Upper lobe of left lung (tissue), 4 donors: ENCODE results near the gene KRT12.

Source experiments
- EP300 ChIP-seq, 4 donors: sonication (generic); formaldehyde crosslinking; IDR thresholded peaks; one replicate each; pipeline ENCODE4 v1.5.1; 2017; ENCODE audit warnings: antibody characterized with exemption in 4 of 4, control low read depth in 2 of 4
- POLR2A ChIP-seq, 4 donors: fragments of 450-650 bp; IDR thresholded peaks; one replicate each; pipeline ENCODE4 v1.5.1; 2016 to 2017; ENCODE audit warnings: antibody characterized with exemption in 4 of 4, mild to moderate bottlenecking in 2 of 4
- POLR2AphosphoS5 ChIP-seq, 2 donors: sonication (generic); formaldehyde crosslinking; IDR thresholded peaks; one replicate each; pipeline ENCODE4 v1.5.1; 2017; ENCODE audit warnings: antibody characterized with exemption in 2 of 2
- TF ChIP-seq, protein P1 (sequence below), 6 experiments: fragments of 450-650 bp in 4 of 6; fragments of 200-600 bp in 2 of 6; sonication (generic) in 2 of 6; IDR thresholded peaks; one replicate each; pipeline ENCODE4 v1.5.1; 2016 to 2019; ENCODE audit warnings: antibody characterized with exemption in 6 of 6

DNA sequence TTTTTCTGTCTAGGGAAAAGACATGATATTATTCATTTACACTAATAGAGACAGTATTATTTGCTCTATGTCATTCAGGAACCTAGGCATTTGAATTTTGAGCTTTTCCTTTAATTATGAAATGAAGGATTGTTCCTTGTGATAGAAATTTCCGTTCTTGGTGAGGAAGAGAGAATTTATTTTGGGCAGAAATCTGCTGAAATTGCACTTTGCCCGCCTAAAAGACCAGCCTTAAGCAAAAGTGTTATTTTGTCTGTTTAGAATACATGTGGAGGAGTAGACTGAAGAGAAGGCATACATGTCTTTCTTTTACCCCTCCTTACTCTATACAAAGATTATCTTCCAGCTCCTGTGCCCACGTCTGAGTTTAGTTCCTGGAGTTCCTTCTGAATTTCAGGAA is 27.8 kb downstream of the KRT12 start:
- TF ChIP-seq, protein P1, sequence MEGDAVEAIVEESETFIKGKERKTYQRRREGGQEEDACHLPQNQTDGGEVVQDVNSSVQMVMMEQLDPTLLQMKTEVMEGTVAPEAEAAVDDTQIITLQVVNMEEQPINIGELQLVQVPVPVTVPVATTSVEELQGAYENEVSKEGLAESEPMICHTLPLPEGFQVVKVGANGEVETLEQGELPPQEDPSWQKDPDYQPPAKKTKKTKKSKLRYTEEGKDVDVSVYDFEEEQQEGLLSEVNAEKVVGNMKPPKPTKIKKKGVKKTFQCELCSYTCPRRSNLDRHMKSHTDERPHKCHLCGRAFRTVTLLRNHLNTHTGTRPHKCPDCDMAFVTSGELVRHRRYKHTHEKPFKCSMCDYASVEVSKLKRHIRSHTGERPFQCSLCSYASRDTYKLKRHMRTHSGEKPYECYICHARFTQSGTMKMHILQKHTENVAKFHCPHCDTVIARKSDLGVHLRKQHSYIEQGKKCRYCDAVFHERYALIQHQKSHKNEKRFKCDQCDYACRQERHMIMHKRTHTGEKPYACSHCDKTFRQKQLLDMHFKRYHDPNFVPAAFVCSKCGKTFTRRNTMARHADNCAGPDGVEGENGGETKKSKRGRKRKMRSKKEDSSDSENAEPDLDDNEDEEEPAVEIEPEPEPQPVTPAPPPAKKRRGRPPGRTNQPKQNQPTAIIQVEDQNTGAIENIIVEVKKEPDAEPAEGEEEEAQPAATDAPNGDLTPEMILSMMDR (IDR thresholded peaks at IDR 0.05), result no peak
- no peak for TF ChIP-seq EP300 (IDR thresholded peaks at IDR 0.05)
- TF ChIP-seq POLR2A (IDR thresholded peaks at IDR 0.05), result no peak
- no peak for TF ChIP-seq POLR2AphosphoS5 (IDR thresholded peaks at IDR 0.05)
